Small intestine (tissue), 7 donors: ENCODE results near the gene PARS2. TPM values are rescaled to one million over a fixed set of nuclear protein-coding genes. Genes with fewer than 3 reads are reported as not detected.

Experiments
- DNase-seq, 2 donors: peaks; one replicate each; pipeline versions ENCODE4 v3.0.0 to v3.0.0-alpha.2; 2013
- FAIRE-seq: peaks from 2 replicates; lab custom pipeline; 2012; peaks lifted over from hg19 to GRCh38; lab: Jason Lieb, UNC
- H3K27ac ChIP-seq, 3 donors: one replicate each; pipeline ENCODE4 v1.5.1; 2013; ENCODE audit warnings: low read length in 2 of 3, mild to moderate bottlenecking in 2 of 3, control low read depth in 1 of 3, inconsistent platforms in 1 of 3, low read depth in 1 of 3, moderate library complexity in 1 of 3
- H3K27me3 ChIP-seq, 3 donors: one replicate each; pipeline ENCODE4 v1.6.1; 2013; ENCODE audit warnings: low read length in 3 of 3, inconsistent platforms in 1 of 3; ENCODE audit not compliant: control insufficient read depth in 3 of 3, insufficient read depth in 3 of 3
- H3K36me3 ChIP-seq, 3 donors: one replicate each; pipeline ENCODE4 v1.6.1; 2013; ENCODE audit warnings: low read length in 3 of 3, inconsistent platforms in 1 of 3, low read depth in 1 of 3, mild to moderate bottlenecking in 1 of 3, moderate library complexity in 1 of 3; ENCODE audit not compliant: control insufficient read depth in 3 of 3, insufficient read depth in 2 of 3
- H3K4me1 ChIP-seq, 3 donors: one replicate each; pipeline ENCODE4 v1.6.1; 2013; ENCODE audit warnings: low read length in 2 of 3, inconsistent platforms in 1 of 3, low read depth in 1 of 3, mild to moderate bottlenecking in 1 of 3, moderate library complexity in 1 of 3; ENCODE audit not compliant: control insufficient read depth in 3 of 3, insufficient read depth in 2 of 3
- H3K4me3 ChIP-seq, 3 donors: one replicate each; pipeline ENCODE4 v1.5.1; 2013; ENCODE audit warnings: low read length in 3 of 3, control low read depth in 1 of 3, inconsistent platforms in 1 of 3, low read depth in 1 of 3, mild to moderate bottlenecking in 1 of 3, moderate library complexity in 1 of 3
- H3K9me3 ChIP-seq, 2 donors: one replicate each; pipeline ENCODE4 v1.6.1; 2013; ENCODE audit warnings: low read depth in 1 of 2, low read length in 1 of 2; ENCODE audit not compliant: control insufficient read depth in 2 of 2, insufficient read depth in 1 of 2
- WGBS, 3 donors: extraction: QIAGEN DNeasy Blood & Tissue Kit; methylation state at CpG; one replicate each; pipeline ENCODE4 v1.1.7; 2013; 5-methylcytosine and 5-hydroxymethylcytosine counted together
- polyA plus RNA-seq, 4 donors: library from polyadenylated mRNA; stranded (reverse) in 3 of 4; unstranded in 1 of 4; fragments of 200-250 nt in 3 of 4; fragments of 120-200 nt in 1 of 4; gene quantifications; one replicate each; pipeline versions ENCODE4 v1.2.1 to v1.2.3, GENCODE V29; 2013
- donor health status: healthy with polysubstance abuse.
- donor health status: control.
- donor health status: control.
- donor health status: Bipolar disorder and iron deficiency.
- donor health status: healthy.

Gene PARS2
- polyA plus RNA-seq, 4 donors = 2.5 to 8.3 (median 3.9) TPM

DNA sequence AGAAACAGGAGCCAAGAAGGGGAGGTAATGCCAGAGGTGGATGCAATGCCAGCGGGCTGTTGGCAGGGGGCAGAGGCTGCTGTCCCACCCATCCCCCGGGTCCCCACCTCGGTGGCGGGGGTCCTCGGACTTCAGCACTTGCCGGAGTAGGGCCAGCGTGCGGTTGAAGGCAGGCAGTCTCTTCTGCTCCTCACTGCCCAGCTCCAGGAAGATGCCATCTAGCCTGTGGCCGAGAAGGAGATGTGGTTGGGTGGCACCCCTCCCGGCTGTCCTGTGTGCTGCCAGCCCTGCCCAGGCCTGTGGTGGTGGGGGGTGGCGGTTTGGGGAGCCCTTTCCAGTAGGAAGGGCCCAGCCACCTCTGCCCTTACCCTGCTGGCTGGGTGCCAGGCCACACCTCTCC is 23.3 kb upstream of the PARS2 start:
- FAIRE-seq (no peak), DNase-seq (no peak)
- H3K4me3 ChIP-seq = no peak overlapping the region
- peaks cover 3 to 81% (median 18%) of the 10 kb centered on the region in 3 donors for H3K36me3 ChIP-seq
- peaks cover 0 to 6% of the 10 kb centered on the region in 2 donors for H3K9me3 ChIP-seq
- no peaks in the 10 kb centered on the region for H3K27me3 ChIP-seq
- H3K4me1 ChIP-seq = peaks cover 0 to 3% (median 0%) of the 10 kb centered on the region in 3 donors
- 76 to 88% (median 85%) methylated on average over 11 of the region's 11 CpGs for WGBS, 3 donors
- no peak overlapping the region for H3K27ac ChIP-seq

- no peak for FAIRE-seq
- WGBS, 3 donors = 93 to 100% (median 99%) methylated on average over 8 of the region's 8 CpGs
Observed at GRCh38 chr1:54786778-54787177, 22.5 kb upstream of the PARS2 start.

GRCh38 chr1:54784066-54784465 is 19.7 kb upstream of the PARS2 start:
- 78 to 96% (median 79%) methylated on average over 2 of the region's 2 CpGs for WGBS, 3 donors
- DNase-seq = peak in 1 of 2 donors; percentile 38
- Histone ChIP-seq H3K27ac (peak overlapping the region in 1 of 3 donors; percentile 42), H3K4me1 (peaks cover 0 to 2% (median 0%) of the 10 kb centered on the region in 3 donors), H3K27me3 (peaks cover 0 to 9% (median 0%) of the 10 kb centered on the region in 3 donors), H3K4me3 (no peak overlapping the region), H3K36me3 (peaks cover 3 to 71% (median 16%) of the 10 kb centered on the region in 3 donors), H3K9me3 (no peaks in the 10 kb centered on the region)
- no peak for FAIRE-seq

More at GRCh38 chr1:54786778-54787177, 22.5 kb upstream of the PARS2 start:
- peaks cover 0 to 1% of the 10 kb centered on the region in 2 donors for H3K9me3 ChIP-seq
- no peak overlapping the region for H3K27ac ChIP-seq
- H3K4me1 ChIP-seq = peaks cover 0 to 3% (median 0%) of the 10 kb centered on the region in 3 donors
- H3K27me3 ChIP-seq = peaks cover 0 to 6% (median 0%) of the 10 kb centered on the region in 3 donors
- peaks cover 3 to 79% (median 18%) of the 10 kb centered on the region in 3 donors for H3K36me3 ChIP-seq
- no peak overlapping the region for H3K4me3 ChIP-seq
- DNase-seq = no peak

- Histone ChIP-seq H3K4me1 (peaks cover 0 to 2% (median 0%) of the 10 kb centered on the region in 3 donors), H3K4me3 (no peak overlapping the region), H3K9me3 (no peaks in the 10 kb centered on the region), H3K36me3 (peaks cover 3 to 60% (median 14%) of the 10 kb centered on the region in 3 donors), H3K27me3 (peaks cover 0 to 9% (median 0%) of the 10 kb centered on the region in 3 donors), H3K27ac (no peak overlapping the region)
- FAIRE-seq (no peak), DNase-seq (no peak)
- 71 to 76% (median 74%) methylated on average over 2 of the region's 2 CpGs for WGBS, 3 donors
Observed at GRCh38 chr1:54782588-54782987, 18.3 kb upstream of the PARS2 start.

DNA sequence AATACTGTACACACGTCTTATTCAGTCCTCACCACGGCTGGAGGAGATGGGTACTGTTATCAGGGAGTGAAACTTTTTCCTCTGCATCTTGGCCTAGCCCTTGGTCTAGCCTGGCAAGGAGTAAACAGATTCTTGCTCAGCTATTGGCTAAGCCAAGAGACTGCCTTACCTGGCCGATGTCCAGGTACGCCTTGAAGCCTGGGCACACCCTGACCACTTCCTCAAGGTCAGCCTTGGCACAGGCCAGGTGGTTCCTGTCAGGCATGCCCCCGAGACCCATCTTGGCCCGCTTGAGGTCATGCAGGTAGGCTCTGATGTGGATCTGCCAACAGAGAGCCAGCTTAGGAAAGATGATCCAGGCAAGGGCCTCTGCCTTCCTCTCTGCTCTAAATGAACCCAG is 17.8 kb upstream of the PARS2 start:
- Histone ChIP-seq H3K27me3 (peaks cover 0 to 9% (median 0%) of the 10 kb centered on the region in 3 donors), H3K36me3 (peaks cover 3 to 57% (median 10%) of the 10 kb centered on the region in 3 donors), H3K4me3 (no peak overlapping the region), H3K4me1 (peaks cover 0 to 2% (median 0%) of the 10 kb centered on the region in 3 donors), H3K9me3 (no peaks in the 10 kb centered on the region), H3K27ac (no peak overlapping the region)
- FAIRE-seq = no peak
- 77 to 83% (median 78%) methylated on average over 6 of the region's 6 CpGs for WGBS, 3 donors
- no peak for DNase-seq

GRCh38 chr1:54781023-54781723 is 16.9 kb upstream of the PARS2 start:
- WGBS, 3 donors = 46 to 81% (median 62%) methylated on average over 67 to 74 of the region's 74 CpGs
- H3K4me3 ChIP-seq = no peak overlapping the region
- peaks cover 3 to 49% (median 5%) of the 10 kb centered on the region in 3 donors for H3K36me3 ChIP-seq
- DNase-seq (peak in 1 of 2 donors; percentile 51), FAIRE-seq (no peak)
- H3K9me3 ChIP-seq = no peaks in the 10 kb centered on the region
- H3K27me3 ChIP-seq = peaks cover 0 to 9% (median 0%) of the 10 kb centered on the region in 3 donors
- H3K27ac ChIP-seq = no peak overlapping the region
- peaks cover 0 to 7% (median 0%) of the 10 kb centered on the region in 3 donors for H3K4me1 ChIP-seq

DNA sequence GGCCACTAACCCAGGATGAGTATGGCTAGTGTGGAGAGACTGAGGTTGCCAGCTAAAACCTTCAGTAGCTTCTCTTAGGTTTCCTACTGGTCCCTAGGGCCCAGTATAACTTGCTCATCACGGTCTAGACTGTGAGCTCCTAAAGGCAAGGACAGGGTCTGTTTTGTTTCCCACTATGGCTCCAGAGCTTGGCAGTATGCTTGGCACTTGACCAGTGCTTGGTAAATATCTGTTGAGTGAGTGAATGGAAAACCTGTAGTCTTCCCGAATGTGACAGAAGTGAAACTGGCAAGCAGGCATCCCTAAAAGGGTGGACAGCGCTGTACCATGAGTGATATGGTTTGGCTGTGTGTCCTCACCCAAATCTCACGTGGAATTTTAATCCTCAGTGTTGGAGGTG is 13.1 kb upstream of the PARS2 start:
- Histone ChIP-seq H3K4me3 (no peak overlapping the region), H3K36me3 (peaks cover 0 to 27% (median 0%) of the 10 kb centered on the region in 3 donors), H3K27ac (no peak overlapping the region), H3K27me3 (peaks cover 0 to 9% (median 0%) of the 10 kb centered on the region in 3 donors), H3K4me1 (peaks cover 0 to 7% (median 0%) of the 10 kb centered on the region in 3 donors), H3K9me3 (no peaks in the 10 kb centered on the region)
- no peak for DNase-seq
- 86 to 93% (median 90%) methylated on average over 4 of the region's 4 CpGs for WGBS, 3 donors
- no peak for FAIRE-seq

DNA sequence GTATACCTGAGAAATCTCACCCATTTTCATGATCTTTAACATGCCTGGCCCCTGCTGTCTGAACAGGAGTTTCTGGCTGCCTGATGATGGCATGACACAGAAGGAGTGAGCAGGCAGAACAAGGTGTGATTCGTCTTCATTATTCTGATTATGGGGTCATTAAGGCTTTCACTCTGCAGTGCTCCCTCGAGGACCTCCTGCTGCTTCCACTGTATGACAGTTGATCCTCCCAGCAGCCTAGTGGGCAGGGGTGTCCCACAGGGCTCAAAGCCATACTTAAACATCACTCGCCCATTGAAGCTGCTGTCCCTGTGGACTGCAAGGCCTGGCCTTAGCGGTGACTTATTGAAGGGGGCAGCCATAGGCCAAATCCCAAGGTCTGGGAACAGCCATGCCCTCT is 12.7 kb upstream of the PARS2 start:
- H3K9me3 ChIP-seq = no peaks in the 10 kb centered on the region
- no peak for FAIRE-seq
- WGBS, 3 donors = 69 to 74% (median 73%) methylated on average over 4 of the region's 4 CpGs
- H3K4me1 ChIP-seq = peaks cover 0 to 7% (median 0%) of the 10 kb centered on the region in 3 donors
- peaks cover 0 to 22% (median 0%) of the 10 kb centered on the region in 3 donors for H3K36me3 ChIP-seq
- no peak overlapping the region for H3K27ac ChIP-seq
- H3K27me3 ChIP-seq = peaks cover 0 to 5% (median 0%) of the 10 kb centered on the region in 3 donors
- H3K4me3 ChIP-seq = no peak overlapping the region
- DNase-seq = no peak
